Heart left ventricle (tissue), 13 donors: Measurements from ENCODE around the gene UST.

Source experiments
- POLR2A ChIP-seq, 2 donors: fragments of 450-650 bp; IDR thresholded peaks; one replicate each; pipeline ENCODE4 v1.6.1; 2017; ENCODE audit warnings: antibody characterized with exemption in 2 of 2, mild to moderate bottlenecking in 2 of 2, moderate library complexity in 2 of 2
- TF ChIP-seq, protein P1 (sequence below), 12 donors: fragments of 200-600 bp; sonication (generic) in 4 of 12; IDR thresholded peaks; one replicate each; pipeline versions ENCODE4 v1.5.0 to v1.8.0; 2018 to 2022; ENCODE audit warnings: antibody characterized with exemption in 12 of 12, mild to moderate bottlenecking in 5 of 12
- donor health status: ischemic (EF 13 %, LVEDD 7.1; RV severe dilation, severe dysfunction).
- donor health status: DM: no; HTN: yes; CAD: no.
- donor health status: DM: no; HTN: no; CAD: no.
- donor health status: ischemic (EF 25% LVEDD 6.9; RV normal size, moderate dysfunction).
- donor health status: ischemic (EF 25% LVEDD 5.7; RV mildly dilated, moderate dysfunction).
- donor health status: ischemic (EF 35%, LVEDD 5.7; RV mildly dilated, moderate dysfunction).
- donor health status: nonischemic (EF 11% LVEDD 7.7; RV severe dilation, severe dysfunction).
- donor health status: DM: yes; HTN: yes; CAD: no.
- donor health status: PGD.
- donor health status: ischemic (EF 29% LVEDD 5.4; RV normal size, mild dysfunction).
- donor health status: nonischemic (EF 23%, LVEDD 6.1; RV moderate dilation, normal function).

DNA sequence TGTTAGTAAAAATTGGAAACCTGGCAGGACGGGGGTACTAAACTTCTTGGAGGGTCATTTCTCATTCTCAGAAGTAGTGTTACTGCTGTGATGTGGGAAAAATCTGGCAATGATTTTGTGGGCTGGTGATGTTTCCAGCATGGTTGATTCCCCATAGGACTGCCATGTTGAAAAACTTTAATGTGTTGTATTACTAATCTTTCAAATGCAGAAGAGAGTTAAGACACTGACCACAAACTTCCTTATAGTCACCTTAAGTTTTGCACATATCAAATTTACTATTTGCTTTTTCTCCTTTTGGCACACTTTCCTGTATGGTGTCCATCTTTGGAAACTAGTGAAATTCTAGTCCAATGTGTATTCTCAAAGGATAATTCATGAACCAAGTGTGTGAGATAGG lies 334.5 kb downstream of the UST start:
- TF ChIP-seq, protein P1, sequence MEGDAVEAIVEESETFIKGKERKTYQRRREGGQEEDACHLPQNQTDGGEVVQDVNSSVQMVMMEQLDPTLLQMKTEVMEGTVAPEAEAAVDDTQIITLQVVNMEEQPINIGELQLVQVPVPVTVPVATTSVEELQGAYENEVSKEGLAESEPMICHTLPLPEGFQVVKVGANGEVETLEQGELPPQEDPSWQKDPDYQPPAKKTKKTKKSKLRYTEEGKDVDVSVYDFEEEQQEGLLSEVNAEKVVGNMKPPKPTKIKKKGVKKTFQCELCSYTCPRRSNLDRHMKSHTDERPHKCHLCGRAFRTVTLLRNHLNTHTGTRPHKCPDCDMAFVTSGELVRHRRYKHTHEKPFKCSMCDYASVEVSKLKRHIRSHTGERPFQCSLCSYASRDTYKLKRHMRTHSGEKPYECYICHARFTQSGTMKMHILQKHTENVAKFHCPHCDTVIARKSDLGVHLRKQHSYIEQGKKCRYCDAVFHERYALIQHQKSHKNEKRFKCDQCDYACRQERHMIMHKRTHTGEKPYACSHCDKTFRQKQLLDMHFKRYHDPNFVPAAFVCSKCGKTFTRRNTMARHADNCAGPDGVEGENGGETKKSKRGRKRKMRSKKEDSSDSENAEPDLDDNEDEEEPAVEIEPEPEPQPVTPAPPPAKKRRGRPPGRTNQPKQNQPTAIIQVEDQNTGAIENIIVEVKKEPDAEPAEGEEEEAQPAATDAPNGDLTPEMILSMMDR (IDR thresholded peaks at IDR 0.05): no peak
- no peak for TF ChIP-seq POLR2A (IDR thresholded peaks at IDR 0.05)
